SKM-1 (cell line): ENCODE data around the gene GCK.
"Not testable (repeated sequence)": the region's sequence is repeated elsewhere in the genome, so short reads cannot be mapped to it uniquely, and the experiment has no call there.

Experiments
- DNase-seq: peaks from one replicate; lab custom pipeline; 2025; ENCODE audit not compliant: unreplicated experiment; lab: John Stamatoyannopoulos, UW

GCK gene

DNA sequence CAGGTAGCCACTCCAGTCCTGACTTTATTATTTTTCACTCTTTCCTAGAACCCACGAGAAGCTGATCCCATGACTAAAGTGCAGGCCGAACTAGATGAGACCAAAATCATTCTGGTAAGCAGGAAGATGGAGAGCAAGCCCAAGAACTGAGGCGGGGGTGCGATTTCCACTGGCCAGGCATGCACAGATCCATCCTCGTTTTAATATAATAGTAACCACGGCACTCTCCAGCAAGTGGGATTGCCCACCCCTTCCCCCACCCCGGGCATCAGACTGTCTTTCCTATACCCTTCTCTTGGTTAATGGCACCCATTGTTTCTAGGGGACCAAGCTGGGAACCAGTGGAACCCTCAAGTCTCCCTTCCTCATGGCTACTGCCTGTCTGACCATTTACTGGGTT lies 18.8 kb upstream of the GCK start:
- no peak for DNase-seq

- DNase-seq = no peak
These were observed 16.8 kb upstream of the GCK start for GRCh38 chr7:44206008-44206407.

DNA sequence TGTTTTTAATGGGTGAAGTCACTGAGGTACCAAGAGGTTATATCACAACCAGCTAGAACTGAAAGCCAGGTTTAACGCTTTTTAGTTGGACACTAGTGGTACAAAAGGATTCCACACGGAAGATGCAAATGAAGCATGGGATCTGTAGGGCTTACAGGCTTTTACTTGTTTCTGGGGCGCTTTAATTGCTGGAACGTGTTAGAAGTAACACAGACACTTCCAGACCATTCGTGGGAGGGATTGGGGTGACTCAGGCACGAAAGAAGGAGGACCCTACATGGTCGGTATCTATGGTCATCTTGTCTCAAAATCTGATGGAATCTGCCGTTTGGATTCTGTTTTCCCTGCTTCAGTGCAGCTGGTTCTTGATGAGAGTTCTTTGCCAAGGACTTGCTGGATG lies 12.6 kb upstream of the GCK start:
- DNase-seq = no peak

GRCh38 chr7:44200699-44201461 lies 11.6 kb upstream of the GCK start, which contains the start of gene YKT6:
YKT6 (plus strand) TSS chr7:44200978; CDS start chr7:44201136, 158 bp downstream.
- DNase-seq = peak; percentile 90

DNA sequence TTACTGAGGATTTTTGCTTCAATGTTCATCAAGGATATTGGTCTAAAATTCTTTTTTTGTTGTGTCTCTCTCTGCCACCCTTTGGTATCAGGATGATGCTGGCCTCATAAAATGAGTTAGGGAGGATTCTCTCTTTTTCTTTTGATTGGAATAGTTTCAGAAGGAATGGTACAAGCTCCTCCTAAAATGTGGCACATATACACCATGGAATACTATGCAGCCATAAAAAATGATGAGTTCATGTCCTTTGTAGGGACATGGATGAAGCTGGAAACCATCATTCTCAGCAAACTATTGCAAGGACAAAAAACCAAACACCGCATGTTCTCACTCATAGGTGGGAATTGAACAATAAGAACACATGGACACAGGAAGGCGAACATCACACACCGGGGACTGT lies 10.9 kb upstream of the GCK start:
- not testable (repeated sequence) for DNase-seq

- DNase-seq = no peak
These were observed 8.2 kb upstream of the GCK start for GRCh38 chr7:44197474-44197873.

DNA sequence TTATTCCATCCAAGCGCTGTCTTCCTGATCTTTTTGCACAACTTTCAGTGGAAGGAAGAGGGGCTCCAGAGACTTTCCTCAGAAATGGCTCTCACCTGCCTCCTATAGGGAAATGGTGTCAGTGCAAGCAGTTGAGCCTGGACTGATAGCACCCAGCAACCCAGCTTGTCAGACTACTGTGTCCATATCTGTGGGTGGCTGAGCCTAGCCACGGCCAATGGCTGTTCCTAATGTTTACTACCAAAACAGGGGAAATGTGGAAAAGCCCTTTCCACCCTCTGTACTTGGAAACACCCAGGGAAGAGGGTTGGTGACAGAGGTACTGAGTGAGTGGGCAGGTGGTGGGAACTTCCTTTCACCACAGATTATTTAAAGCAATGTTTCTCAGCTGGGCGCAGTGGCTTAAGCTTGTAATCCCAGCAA lies 7.2 kb upstream of the GCK start:
- DNase-seq = peak; percentile 21

GRCh38 chr7:44195889-44196288 lies 6.7 kb upstream of the GCK start:
- DNase-seq = no peak

GRCh38 chr7:44194562-44195145 lies 5.4 kb upstream of the GCK start:
- DNase-seq = no peak

DNA sequence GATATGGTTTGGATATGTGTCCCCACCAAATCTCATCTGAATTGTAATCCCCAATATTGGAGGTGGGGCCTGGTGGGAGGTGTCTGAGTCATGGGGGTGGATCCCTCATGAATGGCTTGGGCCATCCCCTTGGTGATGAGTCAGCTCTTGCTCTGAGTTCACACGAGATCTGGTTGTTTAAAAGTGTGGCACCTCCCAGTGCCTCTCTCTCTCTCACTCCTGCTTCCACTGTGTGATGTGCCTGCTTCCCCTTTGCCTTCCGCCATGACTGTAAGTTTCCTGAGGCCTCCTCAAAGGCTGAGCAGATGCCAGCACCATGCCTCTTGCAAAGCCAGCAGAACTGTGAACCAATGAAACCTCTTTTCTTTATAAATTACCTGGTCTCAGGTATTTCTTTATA lies 4.8 kb upstream of the GCK start:
- DNase-seq = no peak

DNA sequence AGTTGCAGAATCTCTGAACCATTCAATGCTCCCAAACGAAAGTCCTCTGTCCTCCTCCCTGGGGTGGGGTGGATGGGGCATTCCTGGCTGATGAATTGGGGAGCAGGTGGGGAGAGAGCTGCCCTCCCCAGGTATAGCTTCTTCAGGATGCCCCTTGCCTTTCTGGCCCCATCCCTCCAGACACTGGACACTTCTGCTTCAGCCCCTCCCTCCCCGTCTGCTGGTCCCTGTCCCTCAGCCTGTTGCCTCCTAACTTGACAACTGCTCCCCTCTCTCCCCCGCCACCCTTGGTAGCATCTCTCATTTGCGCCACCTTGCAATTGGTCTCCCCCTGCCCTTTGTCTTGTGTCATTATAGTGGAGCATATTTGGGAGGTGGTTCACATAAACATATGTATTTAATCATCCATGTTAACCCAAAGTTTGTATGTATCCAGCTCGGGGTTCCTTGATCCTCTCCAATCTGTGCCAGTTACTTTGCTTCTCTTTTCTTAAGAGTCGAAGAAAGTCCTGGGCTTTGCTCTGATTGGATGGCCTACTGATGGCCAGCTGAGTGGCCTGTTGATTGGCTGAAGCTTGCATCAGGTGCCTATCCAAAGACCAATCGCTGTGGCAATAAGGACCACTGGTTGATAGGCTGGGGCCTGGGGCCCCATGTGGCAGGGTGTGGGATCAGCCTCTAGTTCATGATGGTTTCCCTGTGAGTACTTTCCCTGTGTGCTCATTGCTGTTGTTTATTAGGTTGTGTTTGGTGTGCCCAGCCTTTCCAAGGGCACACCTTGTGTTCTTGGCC lies 4.0 kb upstream of the GCK start:
- DNase-seq = no peak

DNA sequence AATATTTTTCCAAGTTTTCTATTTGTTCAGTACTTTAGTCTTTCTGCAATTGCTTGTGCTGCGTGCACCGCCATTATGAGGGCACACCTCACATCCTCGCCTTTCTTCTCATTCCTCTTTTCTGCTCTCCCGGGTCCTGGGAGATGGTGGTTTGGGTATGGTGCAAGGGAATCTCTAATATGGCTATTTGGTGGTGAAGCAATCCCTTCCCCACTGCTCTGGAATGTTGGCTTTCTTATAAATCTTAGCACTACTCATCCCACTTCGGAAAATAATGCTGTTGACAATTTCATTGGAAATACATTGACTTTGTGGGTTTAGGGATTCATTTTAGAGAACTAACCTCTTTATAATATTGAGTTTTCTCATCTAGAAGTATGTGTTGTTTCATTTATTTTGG lies 1.9 kb upstream of the GCK start:
- no peak for DNase-seq

DNA sequence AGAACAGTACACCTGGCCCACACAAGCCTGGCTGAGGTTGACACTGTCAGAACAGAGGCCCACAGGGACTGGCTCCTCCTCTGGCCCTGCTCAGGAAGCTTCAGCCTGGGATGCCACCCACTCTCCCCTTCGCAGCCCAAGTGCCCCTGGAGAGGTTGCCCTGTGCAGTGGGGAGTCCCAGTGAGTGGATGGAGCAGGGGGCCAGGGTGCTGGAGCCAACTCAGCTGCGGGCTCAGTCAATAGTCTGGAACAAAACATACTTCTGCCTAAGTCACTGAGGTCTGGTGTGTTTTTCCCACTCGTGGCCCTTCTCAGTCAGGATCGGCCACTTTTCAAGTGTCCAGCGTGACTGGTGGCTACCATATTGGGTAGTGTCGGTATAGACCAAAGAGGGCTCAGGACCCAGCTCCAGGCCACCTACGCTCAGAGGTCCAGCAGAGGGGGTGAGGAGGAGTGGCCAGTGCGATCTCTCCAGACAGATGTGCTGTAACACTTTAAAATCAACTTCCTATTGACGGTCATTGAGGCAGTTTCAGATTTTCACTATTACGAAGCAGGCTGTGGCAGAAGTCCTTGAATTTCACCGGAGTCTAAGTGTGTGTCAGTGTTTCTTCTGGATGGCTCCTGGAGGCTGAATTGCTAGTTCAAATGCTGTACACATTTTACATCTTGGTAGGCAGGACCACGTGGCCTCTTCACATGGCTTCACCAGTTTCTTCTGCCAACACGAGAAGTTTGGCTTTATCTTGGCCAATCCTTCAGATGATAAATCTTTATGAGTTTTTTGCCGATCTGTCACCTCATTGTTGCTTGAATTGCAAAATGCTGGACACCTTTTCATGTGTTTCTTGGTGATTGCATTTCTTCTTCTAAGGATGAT lies 994 bp upstream of the GCK start:
- DNase-seq = no peak

DNA sequence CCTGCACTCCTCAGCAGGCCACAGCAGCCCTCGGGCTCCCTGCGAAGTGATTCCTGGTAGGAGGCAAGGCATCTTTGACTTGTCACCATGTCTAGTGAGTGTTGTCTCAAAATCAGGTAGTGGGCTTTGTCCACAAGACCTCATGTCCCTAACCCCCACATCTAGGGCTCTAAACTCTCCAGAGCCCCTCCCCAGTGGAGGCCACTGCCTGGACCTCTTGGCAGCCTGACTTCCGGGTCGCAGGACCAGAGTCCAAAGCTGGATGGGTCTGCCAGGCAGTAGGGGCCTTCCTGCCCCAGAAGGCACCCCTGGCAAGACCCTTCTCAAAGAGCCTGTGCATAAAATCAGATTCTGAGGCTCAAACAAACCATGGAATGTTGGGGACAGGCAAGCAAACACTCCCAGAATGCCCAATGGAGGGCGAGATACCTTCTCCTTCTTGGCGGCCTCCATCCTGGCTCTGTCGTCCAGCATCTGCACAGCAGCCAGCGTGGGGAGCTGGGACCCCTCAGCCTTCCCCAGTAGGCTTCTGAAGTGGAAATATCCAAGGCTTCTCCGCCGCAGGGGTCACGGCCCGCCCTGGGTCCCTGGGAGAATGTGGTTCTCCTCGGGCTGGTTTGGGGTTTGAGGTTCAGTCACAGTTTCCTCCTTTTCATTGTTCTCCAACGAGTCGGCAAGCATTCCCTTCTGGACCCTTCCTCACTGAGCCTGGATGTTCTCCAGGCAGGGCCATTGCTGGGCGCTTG lies 586 bp downstream of the GCK start:
- DNase-seq = no peak

- no peak for DNase-seq
These were observed 1.4 kb downstream of the GCK start for GRCh38 chr7:44187636-44188416.

DNA sequence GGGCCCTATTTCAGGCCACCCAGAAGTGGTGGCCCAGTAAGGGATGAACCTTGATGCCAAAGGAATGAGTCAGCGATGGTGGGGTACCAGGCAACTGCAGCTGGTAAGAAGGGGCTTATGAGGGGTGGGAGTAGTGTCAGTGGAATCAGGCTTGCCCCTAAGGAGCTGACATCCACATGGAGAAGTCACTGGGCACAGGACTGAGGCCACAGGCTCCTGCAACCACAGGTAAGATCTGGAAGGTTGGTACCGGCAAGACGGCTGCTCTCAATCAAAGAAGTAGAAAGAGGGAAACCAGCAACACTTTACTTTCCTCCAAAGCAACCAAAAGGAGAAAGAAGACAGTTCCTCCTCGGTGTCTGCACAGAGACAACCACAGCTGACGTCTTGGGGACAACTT lies 2.5 kb downstream of the GCK start:
- no peak for DNase-seq

DNA sequence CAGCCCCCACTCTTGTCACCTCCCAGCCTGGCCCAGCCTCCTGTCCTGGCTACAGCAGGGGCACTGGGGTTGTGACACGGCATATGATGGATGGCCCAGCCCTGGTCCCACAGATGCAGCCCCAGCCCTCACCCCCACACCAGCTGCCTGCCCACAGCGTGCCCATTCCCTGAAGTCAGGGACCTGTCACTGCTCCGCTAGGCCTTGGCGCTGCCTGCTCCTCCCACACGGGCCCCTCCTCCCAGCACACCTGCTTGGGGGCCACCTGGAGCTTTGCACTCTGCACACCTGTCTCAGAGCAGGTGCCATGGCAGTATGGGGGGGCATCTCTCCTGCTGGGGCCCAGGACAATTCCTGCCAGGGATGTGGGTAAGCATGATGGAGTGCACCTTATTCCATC lies 3.5 kb downstream of the GCK start:
- no peak for DNase-seq

- DNase-seq = no peak
These were observed 4.3 kb downstream of the GCK start for GRCh38 chr7:44184873-44185446.

DNA sequence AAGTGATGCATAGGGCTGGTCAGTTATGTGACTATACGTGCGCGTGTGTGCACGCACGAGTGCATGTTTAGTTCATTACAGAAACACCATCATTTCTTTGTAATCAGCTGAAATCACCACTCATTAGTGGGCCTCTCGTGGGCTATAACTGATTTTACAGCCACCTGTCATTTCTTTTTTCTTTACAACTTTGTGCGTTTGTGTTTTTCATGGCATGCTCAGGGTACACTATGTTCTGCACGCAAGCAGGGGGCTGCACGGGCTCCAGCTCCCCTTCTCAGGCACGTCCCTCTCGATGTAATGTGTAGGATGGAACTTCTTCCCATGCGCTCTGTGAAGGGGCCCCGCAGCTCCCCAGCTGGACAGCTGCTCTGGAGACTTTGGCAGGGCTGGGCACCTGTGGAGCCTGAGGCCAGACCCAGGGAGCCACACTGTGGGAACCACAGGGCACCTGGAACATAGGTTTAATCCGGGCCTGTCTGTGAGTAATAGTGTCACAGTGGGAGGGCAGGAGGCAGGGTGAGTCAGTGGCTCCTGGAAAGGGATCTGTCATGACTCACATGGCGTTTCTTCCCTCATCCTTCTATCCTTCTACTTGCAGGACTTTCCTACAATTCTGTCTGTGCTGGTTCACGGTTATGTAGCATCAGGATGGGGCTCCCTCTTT lies 4.9 kb downstream of the GCK start:
- no peak for DNase-seq
